ENCODE data around the gene JADE1. TPM values are rescaled to one million over a fixed set of nuclear protein-coding genes. Genes with fewer than 3 reads are reported as not detected.

JADE1 gene
- polyA plus RNA-seq, 1 of the 3 experiments (the other 2 are of a cell fraction) = 9.1 TPM

DNA sequence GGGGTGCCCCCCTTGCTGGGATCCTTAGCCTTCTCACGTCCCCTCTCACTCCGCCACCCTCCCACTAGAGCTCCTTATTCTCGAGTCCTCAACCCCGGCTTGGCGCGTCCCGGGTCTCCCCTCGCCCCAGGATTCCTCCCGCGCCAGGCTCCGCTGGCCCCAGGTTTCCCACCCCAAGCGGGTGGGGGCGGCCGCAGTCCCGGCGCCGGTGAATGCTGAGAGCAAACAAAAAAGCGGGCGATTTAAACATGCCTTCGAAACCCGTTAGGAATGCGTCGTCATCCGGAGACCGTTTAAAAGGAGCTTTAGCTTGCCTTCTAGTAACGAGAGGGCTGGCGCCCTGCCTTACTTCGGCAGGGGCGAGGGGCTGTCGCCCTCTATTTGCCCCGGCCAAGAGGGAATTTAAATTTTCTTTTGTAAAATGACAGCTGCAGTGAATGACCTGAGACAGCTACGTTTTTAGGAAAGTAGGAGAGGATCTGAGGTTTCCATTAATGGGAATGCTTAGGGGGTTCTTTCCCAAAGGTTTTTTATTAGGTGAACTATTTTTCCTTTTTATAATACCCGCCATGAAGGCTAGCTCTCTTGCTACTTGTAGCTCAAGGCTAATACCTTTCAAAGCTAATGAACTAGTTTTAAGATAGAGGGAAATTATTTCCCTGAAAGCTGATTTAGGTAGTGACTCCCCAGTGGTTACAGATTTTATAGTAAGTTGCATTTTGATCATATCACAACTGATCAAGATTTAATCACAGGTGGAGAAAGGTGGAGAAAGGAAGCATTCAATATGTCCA, 3.1 kb downstream of the JADE1 start:
- Histone ChIP-seq H3K27ac (ENCODE audit: low read depth in 2 of 2, low read length in 1 of 2) (peak overlapping the region; percentile 94 to 97), H3K9me3 (no peaks in the 10 kb centered on the region), H3K79me2 (ENCODE audit: insufficient read depth) (peaks cover 56% of the 10 kb centered on the region)

DNA sequence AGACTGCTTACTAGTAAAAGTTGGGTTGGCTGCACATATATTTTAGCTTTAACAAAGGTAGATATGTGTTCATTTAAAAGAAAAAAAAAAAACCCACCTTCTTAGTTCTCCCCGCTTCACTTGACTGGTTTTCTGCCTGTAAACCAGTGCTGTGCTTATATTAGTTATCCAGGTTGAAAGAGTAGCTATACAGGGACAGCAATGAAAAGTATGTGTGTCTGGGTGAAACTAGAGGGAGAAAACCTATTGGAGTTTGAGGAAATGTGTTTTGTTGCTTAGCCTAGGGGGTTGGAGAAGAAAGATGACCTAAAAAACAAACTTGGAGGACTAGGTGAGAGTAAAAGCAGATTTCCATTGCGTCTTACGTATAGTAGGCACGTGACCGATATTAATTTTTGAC, 4.5 kb downstream of the JADE1 start:
- TF ChIP-seq, protein P1, sequence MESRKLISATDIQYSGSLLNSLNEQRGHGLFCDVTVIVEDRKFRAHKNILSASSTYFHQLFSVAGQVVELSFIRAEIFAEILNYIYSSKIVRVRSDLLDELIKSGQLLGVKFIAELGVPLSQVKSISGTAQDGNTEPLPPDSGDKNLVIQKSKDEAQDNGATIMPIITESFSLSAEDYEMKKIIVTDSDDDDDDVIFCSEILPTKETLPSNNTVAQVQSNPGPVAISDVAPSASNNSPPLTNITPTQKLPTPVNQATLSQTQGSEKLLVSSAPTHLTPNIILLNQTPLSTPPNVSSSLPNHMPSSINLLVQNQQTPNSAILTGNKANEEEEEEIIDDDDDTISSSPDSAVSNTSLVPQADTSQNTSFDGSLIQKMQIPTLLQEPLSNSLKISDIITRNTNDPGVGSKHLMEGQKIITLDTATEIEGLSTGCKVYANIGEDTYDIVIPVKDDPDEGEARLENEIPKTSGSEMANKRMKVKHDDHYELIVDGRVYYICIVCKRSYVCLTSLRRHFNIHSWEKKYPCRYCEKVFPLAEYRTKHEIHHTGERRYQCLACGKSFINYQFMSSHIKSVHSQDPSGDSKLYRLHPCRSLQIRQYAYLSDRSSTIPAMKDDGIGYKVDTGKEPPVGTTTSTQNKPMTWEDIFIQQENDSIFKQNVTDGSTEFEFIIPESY (IDR thresholded peaks at IDR 0.05; ENCODE audit: borderline replicate concordance, low read depth) = no peak
- TF ChIP-seq ELF1 (IDR thresholded peaks at IDR 0.05) = no peak
- Histone ChIP-seq H3K4me1 (ENCODE audit: control insufficient read depth in 1 of 2, insufficient read depth in 2 of 2, low read depth in 1 of 2, low read length in 1 of 2) (peaks cover 4 to 8% of the 10 kb centered on the region in 2 experiments; a peak in 3 of 4 replicates), H3K4me2 (peak overlapping the region; percentile 90), H4K20me1 (ENCODE audit: insufficient read depth) (no peaks in the 10 kb centered on the region), H3K27ac (ENCODE audit: low read depth in 2 of 2, low read length in 1 of 2) (peak overlapping the region in 1 of 2 experiments; percentile 10; a peak in 1 of 4 replicates), H3K79me2 (ENCODE audit: insufficient read depth) (peaks cover 69% of the 10 kb centered on the region), H3K27me3 (ENCODE audit: insufficient read depth) (no peaks in the 10 kb centered on the region), H3K9me2 (no peaks in the 10 kb centered on the region), H3K4me3 (ENCODE audit: low read depth in 2 of 2, low read length in 1 of 2) (no peak overlapping the region), H3K36me3 (replicated peaks in 1 of 2; ENCODE audit: control insufficient read depth in 1 of 2, insufficient read depth in 2 of 2, low read length in 1 of 2) (peaks cover 0 to 2% of the 10 kb centered on the region in 2 experiments), H3K9ac (no peak overlapping the region), H3F3A (replicated peaks; ENCODE audit: insufficient read depth) (peaks cover 21% of the 10 kb centered on the region), H3K9me3 (no peaks in the 10 kb centered on the region), H2AFZ (ENCODE audit: low read depth) (no peak overlapping the region)
- no peak for DNase-seq
- POLR2A ChIA-PET = no interaction called here
- CTCF ChIA-PET = interaction anchor here (0.9 to 3.0 kb wide), 3 partner anchors 16 to 360 kb away, joined by 3 to 11 read pairs (median 4); no protein-coding TSS in a partner anchor
- 97% methylated on average over 5 of the region's 5 CpGs for WGBS (ENCODE audit: low lambda C conversion rate)

More for the DNA sequence above, 3.1 kb downstream of the JADE1 start:
- ChIA-PET CTCF (interaction anchor here (0.7 to 3.0 kb wide), 8 partner anchors 10 to 621 kb away, joined by 3 to 12 read pairs (median 4); no protein-coding TSS in a partner anchor), POLR2A (interaction anchor here (0.7 to 1.6 kb wide), 10 partner anchors 8 to 524 kb away, joined by 3 to 9 read pairs (median 4); partner anchors contain the start of gene PGRMC2)
- Histone ChIP-seq H3K36me3 (replicated peaks in 1 of 2; ENCODE audit: control insufficient read depth in 1 of 2, insufficient read depth in 2 of 2, low read length in 1 of 2) (peaks cover 0 to 1% of the 10 kb centered on the region in 2 experiments), H3K27me3 (ENCODE audit: insufficient read depth) (no peaks in the 10 kb centered on the region), H3K4me1 (ENCODE audit: control insufficient read depth in 1 of 2, insufficient read depth in 2 of 2, low read depth in 1 of 2, low read length in 1 of 2) (peaks cover 4 to 7% of the 10 kb centered on the region in 2 experiments; a peak in 3 of 4 replicates), H2AFZ (ENCODE audit: low read depth) (peak overlapping the region; percentile 88), H3K9ac (peak overlapping the region; percentile 98), H3K4me2 (peak overlapping the region; percentile 90), H3K4me3 (ENCODE audit: low read depth in 2 of 2, low read length in 1 of 2) (peak overlapping the region; percentile 88 to 97), H3F3A (replicated peaks; ENCODE audit: insufficient read depth) (peaks cover 22% of the 10 kb centered on the region), H3K9me2 (no peaks in the 10 kb centered on the region), H4K20me1 (ENCODE audit: insufficient read depth) (no peaks in the 10 kb centered on the region)
- no peak for TF ChIP-seq RAD21 (IDR thresholded peaks at IDR 0.05; ENCODE audit: low read length)
- 0 out of 2 replicates have a peak, but pooled peaks have one; percentile 35 for TF ChIP-seq POLR2AphosphoS5 (IDR thresholded peaks at IDR 0.05; ENCODE audit: low read depth, low read length)
- TF ChIP-seq, protein P2, sequence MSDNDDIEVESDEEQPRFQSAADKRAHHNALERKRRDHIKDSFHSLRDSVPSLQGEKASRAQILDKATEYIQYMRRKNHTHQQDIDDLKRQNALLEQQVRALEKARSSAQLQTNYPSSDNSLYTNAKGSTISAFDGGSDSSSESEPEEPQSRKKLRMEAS (IDR thresholded peaks at IDR 0.05; ENCODE audit: low read depth) = peak; percentile 63; the same call in 1 of the 2 replicates
- TF ChIP-seq RXRA (IDR thresholded peaks at IDR 0.05; ENCODE audit: borderline replicate concordance, low read depth) = no peak
- TF ChIP-seq SIN3A (IDR thresholded peaks at IDR 0.05; ENCODE audit: borderline replicate concordance, low read depth, low read length) = peak; percentile 90; the same call in 1 of the 2 replicates
- under 1% methylated on average over 31 of the region's 33 CpGs for WGBS (ENCODE audit: low lambda C conversion rate)
- DNase-seq = peak; percentile 82

Measured in SK-N-SH (cell line).